NCI-H446 (cell line): ENCODE results near the gene GALNT15.

ENCODE experiments used
- DNase-seq, 2 experiments: peaks; one replicate each; lab custom pipeline; 2025; lab: John Stamatoyannopoulos, UW

GALNT15 gene

GRCh38 chr3:16151109-16151508 lies 23.4 kb upstream of the GALNT15 start:
- DNase-seq, result peak in 1 of 2 experiments; percentile 70

DNA sequence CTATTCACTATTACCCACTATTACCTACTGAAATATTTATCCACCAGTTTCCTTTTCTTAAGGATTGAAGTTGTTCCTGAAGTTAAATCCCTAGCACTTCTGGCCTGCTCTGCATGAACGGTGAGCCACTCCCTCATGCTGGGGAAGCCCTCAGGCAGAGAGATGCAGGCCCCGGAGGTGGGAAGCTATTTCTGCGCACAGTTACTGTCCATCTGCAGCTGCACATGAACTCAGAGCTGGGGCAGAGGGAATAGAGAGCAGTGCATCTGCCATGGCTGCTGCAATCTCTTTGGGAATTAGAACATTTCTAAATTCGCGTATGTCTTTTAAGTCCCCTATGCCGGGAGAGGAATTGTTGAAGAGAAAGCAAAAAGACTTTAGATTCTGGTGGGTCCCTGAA lies 6.3 kb upstream of the GALNT15 start:
- no peak for DNase-seq

DNA sequence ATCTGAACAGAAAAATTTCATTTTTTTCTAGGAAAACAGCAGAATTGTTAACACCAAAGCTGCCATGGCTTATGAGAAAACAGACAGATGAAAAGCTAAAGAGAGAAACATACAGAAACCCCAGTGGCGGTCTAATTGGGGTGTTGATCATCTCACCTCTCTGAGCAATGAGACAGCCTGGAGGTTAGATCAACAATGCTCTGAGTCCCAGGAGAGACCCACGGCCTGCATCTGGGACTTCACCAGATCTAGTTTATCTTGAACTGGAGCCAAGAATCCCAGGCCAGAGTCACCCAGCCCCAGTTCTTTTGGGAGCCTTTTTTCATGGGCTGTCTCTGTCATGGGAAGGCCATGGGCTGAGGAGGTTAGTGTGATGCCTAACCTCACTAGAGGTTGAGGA lies 3.5 kb upstream of the GALNT15 start:
- no peak for DNase-seq

DNA sequence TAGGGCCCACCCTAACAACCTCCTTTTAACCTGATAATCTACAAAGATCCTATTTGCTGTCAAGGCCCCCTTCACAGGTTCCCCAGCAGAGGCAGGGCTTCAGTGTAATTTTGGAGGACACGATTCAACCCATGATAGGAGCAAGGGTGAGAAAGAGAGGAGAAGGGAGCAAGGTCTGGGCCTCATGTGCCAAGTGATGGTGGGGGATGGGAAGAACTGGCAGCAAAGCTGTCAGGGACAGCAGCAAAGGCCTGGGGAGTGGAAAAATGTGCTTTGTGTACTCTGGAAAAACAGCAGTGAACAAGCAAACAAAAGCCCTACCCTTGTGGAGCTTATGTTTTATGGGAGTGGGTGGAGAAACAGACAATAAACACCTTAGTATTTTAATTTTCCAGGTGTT lies 2.7 kb upstream of the GALNT15 start:
- no peak for DNase-seq

DNA sequence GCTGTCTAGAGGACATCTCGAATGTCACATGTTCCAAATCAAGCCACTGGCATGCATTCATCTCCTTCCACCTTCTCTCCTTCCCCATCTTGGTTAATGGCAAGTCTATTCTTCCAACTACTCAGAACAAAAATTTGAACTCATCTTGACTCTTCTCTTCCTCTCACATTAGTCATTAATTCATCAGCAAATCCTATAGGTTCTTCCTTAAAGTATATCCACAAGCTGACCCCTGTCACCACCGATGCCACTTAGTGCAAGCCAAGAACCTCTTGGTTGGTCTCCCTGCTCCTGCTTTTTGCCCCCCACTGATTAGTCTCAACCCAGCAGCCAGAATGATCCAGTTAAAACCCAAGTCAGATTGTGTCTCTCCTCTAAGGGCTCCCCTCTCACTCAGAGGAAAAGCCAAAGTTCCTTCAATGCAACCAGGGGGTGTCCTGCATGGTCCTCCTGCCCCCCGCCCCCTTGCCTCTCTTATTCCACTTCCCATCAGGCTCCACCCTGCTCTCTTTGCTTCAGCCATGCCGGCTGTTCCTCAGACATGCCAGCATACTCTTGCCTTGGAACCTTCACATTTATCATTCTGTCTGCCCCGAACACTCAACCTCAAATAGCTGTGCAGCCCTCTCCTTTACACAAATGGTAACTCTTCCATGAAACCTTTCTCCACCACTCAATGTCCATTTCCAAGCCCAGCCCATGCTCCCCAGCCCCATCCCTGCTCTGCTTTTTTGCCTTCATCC lies 1.0 kb upstream of the GALNT15 start:
- no peak for DNase-seq

DNA sequence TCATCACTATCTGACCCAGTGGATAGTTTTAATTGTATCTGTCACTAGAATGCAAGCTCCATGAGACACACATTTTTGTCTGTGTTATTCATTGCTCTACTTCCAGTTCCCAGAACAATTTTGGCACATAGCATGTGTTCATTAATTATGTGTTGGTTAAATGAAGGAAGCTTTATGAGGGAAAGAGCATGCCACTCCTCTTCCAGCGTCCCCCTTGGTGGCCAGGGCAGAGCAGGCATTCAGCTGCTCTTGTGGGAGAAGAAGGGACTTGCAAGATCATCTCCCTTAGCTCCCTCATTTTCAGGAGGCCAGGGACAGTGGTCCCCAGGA lies 489 bp upstream of the GALNT15 start:
- DNase-seq, result no peak

- no peak for DNase-seq
Observed at GRCh38 chr3:16174976-16175901, 759 bp downstream of the GALNT15 start.

DNA sequence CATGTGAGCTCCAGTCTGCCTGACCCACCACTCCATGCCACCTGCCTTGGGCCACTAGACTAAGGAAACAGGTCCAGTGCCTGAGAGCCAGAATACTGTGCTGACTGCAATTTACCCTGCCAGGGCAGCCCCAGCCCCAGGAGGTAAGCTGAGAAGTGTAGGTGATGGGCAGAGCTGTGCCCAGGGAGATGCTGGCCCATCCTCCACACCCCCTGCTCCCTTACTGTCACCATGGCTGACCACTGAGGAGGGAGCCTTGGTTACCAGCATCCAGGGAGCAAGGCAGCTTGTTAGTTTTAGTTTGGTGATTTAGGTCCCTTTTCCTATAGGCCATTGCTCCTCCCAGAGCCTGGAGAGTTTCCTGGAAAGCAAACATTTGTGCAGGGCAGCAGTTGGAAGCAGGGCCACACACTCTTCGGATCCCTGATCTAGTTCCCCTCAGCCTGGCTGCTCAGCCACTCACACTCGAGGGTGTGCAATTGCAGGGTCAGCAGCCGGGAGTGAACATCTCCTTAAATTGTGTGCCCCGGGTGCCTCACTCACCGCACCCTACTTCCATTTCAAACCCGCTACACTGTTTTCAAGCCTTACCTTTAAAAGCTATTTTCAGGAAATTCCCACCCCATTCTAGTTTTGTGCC lies 2.0 kb downstream of the GALNT15 start:
- DNase-seq, result no peak

DNA sequence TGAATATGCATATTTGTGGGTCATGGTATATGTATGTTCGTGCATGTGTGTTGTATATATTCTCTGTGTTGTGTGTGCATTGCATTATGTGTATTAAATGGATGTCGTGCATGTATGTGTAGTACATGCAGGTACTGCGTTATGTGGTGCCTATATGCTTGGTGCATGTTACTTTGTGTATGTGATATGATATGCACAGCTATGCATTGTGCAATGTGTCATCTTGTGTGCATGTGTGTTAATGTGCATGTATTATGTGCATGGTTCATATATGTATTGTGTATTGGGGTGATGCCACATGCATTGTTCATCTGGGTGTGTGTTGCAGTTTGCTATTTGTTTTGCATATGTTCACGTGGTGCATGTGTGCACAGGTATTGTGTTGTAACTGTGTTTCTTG lies 2.9 kb downstream of the GALNT15 start:
- no peak for DNase-seq

- no peak for DNase-seq
Observed at GRCh38 chr3:16177962-16178627, 3.6 kb downstream of the GALNT15 start.

- DNase-seq, result no peak
Observed at GRCh38 chr3:16178628-16178988, 4.1 kb downstream of the GALNT15 start.

GRCh38 chr3:16179261-16179660 lies 4.8 kb downstream of the GALNT15 start:
- no peak for DNase-seq

- DNase-seq, result no peak
Observed at GRCh38 chr3:16179771-16180736, 5.6 kb downstream of the GALNT15 start.

GRCh38 chr3:16180737-16181134 lies 6.3 kb downstream of the GALNT15 start:
- no peak for DNase-seq

- DNase-seq, result no peak
Observed at GRCh38 chr3:16181361-16181760, 6.9 kb downstream of the GALNT15 start.

DNA sequence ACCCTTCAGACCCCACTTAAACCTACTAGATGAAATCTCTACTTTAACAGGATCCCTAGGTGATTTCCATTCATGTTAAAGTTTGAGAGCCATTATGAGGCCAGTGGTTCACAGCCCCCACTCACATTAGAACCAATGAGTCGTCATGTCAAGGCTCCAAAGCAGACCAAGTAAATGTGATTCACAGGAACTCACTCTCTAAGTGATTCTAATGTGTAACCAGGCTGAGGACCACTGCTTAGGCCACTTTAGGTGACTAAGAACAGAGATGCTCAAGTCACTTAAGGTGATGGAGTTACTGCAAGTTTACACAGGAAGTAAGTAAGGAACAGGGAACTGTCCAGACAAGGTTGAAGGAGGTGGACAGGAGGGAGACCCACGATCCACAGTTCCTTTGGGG lies 7.7 kb downstream of the GALNT15 start:
- no peak for DNase-seq

DNA sequence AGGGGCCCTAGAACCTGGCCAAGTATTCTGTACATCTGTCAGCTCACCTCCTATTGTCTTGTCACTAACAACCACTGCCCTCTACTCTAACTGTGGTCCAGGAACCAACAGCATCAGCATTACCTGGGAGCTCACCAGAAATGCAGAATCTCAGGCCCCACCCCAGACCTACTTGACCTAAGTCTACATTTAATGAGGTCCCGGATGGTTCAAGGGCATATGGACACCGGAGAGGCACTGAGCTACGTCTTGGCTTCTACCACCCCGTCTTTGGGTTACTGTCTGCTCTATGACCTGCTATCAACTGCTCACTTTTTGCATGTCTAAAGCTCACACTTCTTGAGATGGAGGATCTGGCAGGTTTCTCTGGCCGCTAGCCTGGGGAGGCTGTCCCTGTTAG lies 8.1 kb downstream of the GALNT15 start:
- no peak for DNase-seq

DNA sequence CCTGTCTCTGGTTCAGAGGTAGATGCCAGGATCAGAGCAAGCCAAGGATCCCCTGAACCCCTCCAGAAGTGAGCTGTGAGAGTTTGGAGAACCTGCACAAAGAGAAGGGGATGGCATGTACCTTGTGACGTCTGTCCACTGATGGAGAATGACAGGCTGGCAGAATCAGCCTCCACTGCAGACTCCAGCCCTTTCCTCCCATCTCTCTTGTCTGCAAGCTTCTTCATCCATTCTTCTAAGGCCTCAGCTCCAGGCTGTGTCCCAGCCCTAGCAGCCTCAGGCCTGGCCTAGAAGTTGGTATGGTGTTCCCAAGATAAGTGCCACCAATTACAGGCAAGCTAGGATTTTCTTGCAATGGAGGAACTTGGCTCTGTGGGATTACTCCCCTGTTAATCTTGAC lies 8.6 kb downstream of the GALNT15 start:
- DNase-seq, result no peak

GRCh38 chr3:16183601-16184270 lies 9.3 kb downstream of the GALNT15 start:
- DNase-seq, result peak; percentile 15 to 80

GRCh38 chr3:16186086-16186485 lies 11.6 kb downstream of the GALNT15 start:
- DNase-seq, result no peak

GRCh38 chr3:16186565-16186964 lies 12.1 kb downstream of the GALNT15 start:
- DNase-seq, result no peak
